Liver (tissue), 9 donors: ENCODE results near the gene UBE2D2. TPM values are rescaled to one million over a fixed set of nuclear protein-coding genes. Genes with fewer than 3 reads are reported as not detected.

Experiments
- DNase-seq: peaks from one replicate; pipeline ENCODE4 v3.0.0-alpha.2; 2017; ENCODE audit warnings: low spot score
- H3K27ac ChIP-seq, 2 donors: one replicate each; pipeline ENCODE4 v1.7.0; 2013; ENCODE audit warnings: inconsistent platforms in 2 of 2, low read length in 2 of 2, control low read depth in 1 of 2, low read depth in 1 of 2, mild to moderate bottlenecking in 1 of 2
- H3K27me3 ChIP-seq, 4 donors: one replicate each; pipeline versions ENCODE4 v1.6.1 to v1.7.0; 2013; ENCODE audit warnings: low read length in 3 of 4, inconsistent platforms in 1 of 4, mild to moderate bottlenecking in 1 of 4, moderate library complexity in 1 of 4; ENCODE audit not compliant: control insufficient read depth in 4 of 4, insufficient read depth in 4 of 4
- H3K36me3 ChIP-seq, 4 donors: one replicate each; pipeline versions ENCODE4 v1.6.1 to v1.7.0; 2013; ENCODE audit warnings: low read length in 3 of 4, mild to moderate bottlenecking in 3 of 4, low read depth in 1 of 4, moderate library complexity in 1 of 4; ENCODE audit not compliant: control insufficient read depth in 4 of 4, insufficient read depth in 3 of 4
- H3K4me1 ChIP-seq, 4 donors: one replicate each; pipeline versions ENCODE4 v1.6.1 to v1.7.0; 2013; ENCODE audit warnings: low read length in 3 of 4, mild to moderate bottlenecking in 3 of 4, moderate library complexity in 1 of 4; ENCODE audit not compliant: control insufficient read depth in 4 of 4, insufficient read depth in 4 of 4
- H3K4me3 ChIP-seq, 3 donors: one replicate each; pipeline versions ENCODE4 v1.6.1 to v1.7.0; 2013; ENCODE audit warnings: low read length in 3 of 3, control low read depth in 1 of 3, low read depth in 1 of 3, mild to moderate bottlenecking in 1 of 3
- H3K9ac ChIP-seq, 2 donors: one replicate each; pipeline ENCODE4 v1.7.0; 2013; ENCODE audit warnings: low read length in 2 of 2, mild to moderate bottlenecking in 2 of 2, moderate library complexity in 2 of 2, control low read depth in 1 of 2, low read depth in 1 of 2
- H3K9me3 ChIP-seq, 4 donors: one replicate each; pipeline versions ENCODE4 v1.6.1 to v1.7.0; 2013; ENCODE audit warnings: low read length in 3 of 4; ENCODE audit not compliant: control insufficient read depth in 4 of 4
- FOXA1 ChIP-seq: IDR thresholded peaks from 2 replicates; pipeline ENCODE4 v1.6.1; 2016; ENCODE audit warnings: antibody characterized with exemption
- FOXA2 ChIP-seq: IDR thresholded peaks from 2 replicates; pipeline ENCODE4 v1.6.1; 2016; ENCODE audit warnings: antibody characterized with exemption
- GABPA ChIP-seq, 2 donors: IDR thresholded peaks in 1 of 2; conservative IDR thresholded peaks in 1 of 2; 2 replicates each; pipeline ENCODE4 v1.6.1; 2016; ENCODE audit warnings: antibody characterized with exemption in 2 of 2, mild to moderate bottlenecking in 1 of 2, moderate library complexity in 1 of 2
- HNF4G ChIP-seq: IDR thresholded peaks from 2 replicates; pipeline ENCODE4 v1.6.1; 2016; ENCODE audit warnings: antibody characterized with exemption
- JUND ChIP-seq, 2 donors: IDR thresholded peaks; 2 replicates each; pipeline ENCODE4 v1.6.1; 2016; ENCODE audit warnings: antibody characterized with exemption in 2 of 2
- NR2F2 ChIP-seq: IDR thresholded peaks from 2 replicates; pipeline ENCODE4 v1.6.1; 2016; ENCODE audit warnings: antibody characterized with exemption
- RAD21 ChIP-seq, 2 donors: IDR thresholded peaks; 2 replicates each; pipeline ENCODE4 v1.6.1; 2016; ENCODE audit warnings: antibody characterized with exemption in 2 of 2, mild to moderate bottlenecking in 2 of 2
- RXRA ChIP-seq, 2 donors: IDR thresholded peaks; 2 replicates each; pipeline ENCODE4 v1.6.1; 2017 to 2018; ENCODE audit warnings: antibody characterized with exemption in 2 of 2, mild to moderate bottlenecking in 1 of 2
- SP1 ChIP-seq: IDR thresholded peaks from 2 replicates; pipeline ENCODE4 v1.6.1; 2018; ENCODE audit warnings: antibody characterized with exemption, mild to moderate bottlenecking
- TAF1 ChIP-seq: conservative IDR thresholded peaks from 2 replicates; pipeline ENCODE4 v1.6.1; 2016; ENCODE audit warnings: antibody characterized with exemption, mild to moderate bottlenecking
- YY1 ChIP-seq: IDR thresholded peaks from 2 replicates; pipeline ENCODE4 v1.6.1; 2016; ENCODE audit warnings: antibody characterized with exemption, mild to moderate bottlenecking
- WGBS: extraction: QIAGEN DNeasy Blood & Tissue Kit; methylation state at CpG from one replicate; pipeline ENCODE4 v1.1.7; 2013; 5-methylcytosine and 5-hydroxymethylcytosine counted together
- polyA plus RNA-seq, 2 donors: library from polyadenylated mRNA; stranded (reverse) in 1 of 2; unstranded in 1 of 2; fragments of 200-250 nt in 1 of 2; fragments of >200 nt in 1 of 2; fragmentation: Nextera tagmentation in 1 of 2; extraction: Ambion mirVana in 1 of 2; gene quantifications; one replicate each; pipeline versions ENCODE4 v1.2.1 to v1.2.3, GENCODE V29; 2013 to 2015
- total RNA-seq, 2 donors: library from RNA; depleted of rRNA; stranded (reverse); fragments of >200 nt; gene quantifications; one replicate each; pipeline ENCODE4 v1.2.3, GENCODE V29; 2014
- TF ChIP-seq, protein P1 (sequence below): fragments of 150-350 bp; IDR thresholded peaks from 2 replicates; pipeline ENCODE4 v1.5.1; 2017; ENCODE audit warnings: improper control_type of control experiment, low read depth, low read length; ENCODE audit not compliant: missing input control
- TF ChIP-seq, protein P2 (sequence below): IDR thresholded peaks from 2 replicates; pipeline ENCODE4 v1.6.1; 2016; ENCODE audit warnings: antibody characterized with exemption, mild to moderate bottlenecking
- TF ChIP-seq, protein P3 (sequence below): IDR thresholded peaks from 2 replicates; pipeline ENCODE4 v1.6.1; 2016; ENCODE audit warnings: antibody characterized with exemption
- donor health status: healthy.
- donor health status: healthy.
- donor health status: healthy.
- donor health status: healthy.
- donor health status: healthy.

UBE2D2 gene
- total and polyA plus RNA-seq, 4 donors = 17.0 to 53.6 (median 41.4) TPM

DNA sequence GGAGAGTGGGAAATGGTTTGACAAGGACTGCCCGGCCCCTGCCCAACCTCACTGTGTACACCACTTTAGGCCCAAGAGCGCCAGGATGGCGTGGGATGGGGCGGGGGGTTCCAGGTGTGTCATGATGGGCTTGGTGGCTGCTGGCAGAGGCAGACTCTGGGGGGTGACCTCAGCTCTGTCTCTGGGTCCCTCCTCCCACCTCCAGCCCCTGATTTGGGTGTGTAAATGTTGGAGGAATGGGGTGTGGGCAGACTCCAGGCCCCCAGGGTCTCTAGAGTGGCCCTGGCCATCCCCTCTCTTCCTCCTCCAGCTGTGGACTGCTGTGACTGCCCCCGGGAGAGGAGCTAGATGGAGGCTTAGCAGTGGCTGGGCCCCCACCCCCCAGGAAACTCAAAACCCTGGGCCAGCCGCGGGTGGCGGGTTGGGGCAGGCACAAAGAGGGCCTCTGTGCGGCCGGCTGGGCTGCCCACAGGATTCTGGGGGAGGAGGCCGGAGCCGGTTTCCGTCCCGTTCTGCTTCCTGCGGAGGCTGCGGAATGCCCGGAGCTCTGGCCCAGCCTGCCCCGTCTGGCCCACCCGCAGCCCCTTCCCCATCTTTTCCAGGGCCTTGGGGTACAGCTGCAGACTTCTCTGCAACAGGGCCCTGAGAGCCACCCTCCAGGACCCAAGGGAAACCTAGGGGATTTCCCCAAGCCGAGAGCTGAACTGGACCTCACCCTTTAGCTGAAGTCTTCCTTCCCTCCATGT lies 110.1 kb downstream of the UBE2D2 start:
- TF ChIP-seq NR2F2 (no peak), GABPA (IDR thresholded peaks at IDR 0.05 in 1 of 2, conservative IDR thresholded peaks at IDR 0.05 in 1 of 2) (no peak), HNF4G (no peak), YY1 (no peak), FOXA2 (no peak), FOXA1 (no peak), JUND (IDR thresholded peaks at IDR 0.05) (no peak), RAD21 (IDR thresholded peaks at IDR 0.05) (no peak), SP1 (no peak), TAF1 (no peak)
- TF ChIP-seq, protein P1, sequence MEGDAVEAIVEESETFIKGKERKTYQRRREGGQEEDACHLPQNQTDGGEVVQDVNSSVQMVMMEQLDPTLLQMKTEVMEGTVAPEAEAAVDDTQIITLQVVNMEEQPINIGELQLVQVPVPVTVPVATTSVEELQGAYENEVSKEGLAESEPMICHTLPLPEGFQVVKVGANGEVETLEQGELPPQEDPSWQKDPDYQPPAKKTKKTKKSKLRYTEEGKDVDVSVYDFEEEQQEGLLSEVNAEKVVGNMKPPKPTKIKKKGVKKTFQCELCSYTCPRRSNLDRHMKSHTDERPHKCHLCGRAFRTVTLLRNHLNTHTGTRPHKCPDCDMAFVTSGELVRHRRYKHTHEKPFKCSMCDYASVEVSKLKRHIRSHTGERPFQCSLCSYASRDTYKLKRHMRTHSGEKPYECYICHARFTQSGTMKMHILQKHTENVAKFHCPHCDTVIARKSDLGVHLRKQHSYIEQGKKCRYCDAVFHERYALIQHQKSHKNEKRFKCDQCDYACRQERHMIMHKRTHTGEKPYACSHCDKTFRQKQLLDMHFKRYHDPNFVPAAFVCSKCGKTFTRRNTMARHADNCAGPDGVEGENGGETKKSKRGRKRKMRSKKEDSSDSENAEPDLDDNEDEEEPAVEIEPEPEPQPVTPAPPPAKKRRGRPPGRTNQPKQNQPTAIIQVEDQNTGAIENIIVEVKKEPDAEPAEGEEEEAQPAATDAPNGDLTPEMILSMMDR = no peak
- TF ChIP-seq, protein P2, sequence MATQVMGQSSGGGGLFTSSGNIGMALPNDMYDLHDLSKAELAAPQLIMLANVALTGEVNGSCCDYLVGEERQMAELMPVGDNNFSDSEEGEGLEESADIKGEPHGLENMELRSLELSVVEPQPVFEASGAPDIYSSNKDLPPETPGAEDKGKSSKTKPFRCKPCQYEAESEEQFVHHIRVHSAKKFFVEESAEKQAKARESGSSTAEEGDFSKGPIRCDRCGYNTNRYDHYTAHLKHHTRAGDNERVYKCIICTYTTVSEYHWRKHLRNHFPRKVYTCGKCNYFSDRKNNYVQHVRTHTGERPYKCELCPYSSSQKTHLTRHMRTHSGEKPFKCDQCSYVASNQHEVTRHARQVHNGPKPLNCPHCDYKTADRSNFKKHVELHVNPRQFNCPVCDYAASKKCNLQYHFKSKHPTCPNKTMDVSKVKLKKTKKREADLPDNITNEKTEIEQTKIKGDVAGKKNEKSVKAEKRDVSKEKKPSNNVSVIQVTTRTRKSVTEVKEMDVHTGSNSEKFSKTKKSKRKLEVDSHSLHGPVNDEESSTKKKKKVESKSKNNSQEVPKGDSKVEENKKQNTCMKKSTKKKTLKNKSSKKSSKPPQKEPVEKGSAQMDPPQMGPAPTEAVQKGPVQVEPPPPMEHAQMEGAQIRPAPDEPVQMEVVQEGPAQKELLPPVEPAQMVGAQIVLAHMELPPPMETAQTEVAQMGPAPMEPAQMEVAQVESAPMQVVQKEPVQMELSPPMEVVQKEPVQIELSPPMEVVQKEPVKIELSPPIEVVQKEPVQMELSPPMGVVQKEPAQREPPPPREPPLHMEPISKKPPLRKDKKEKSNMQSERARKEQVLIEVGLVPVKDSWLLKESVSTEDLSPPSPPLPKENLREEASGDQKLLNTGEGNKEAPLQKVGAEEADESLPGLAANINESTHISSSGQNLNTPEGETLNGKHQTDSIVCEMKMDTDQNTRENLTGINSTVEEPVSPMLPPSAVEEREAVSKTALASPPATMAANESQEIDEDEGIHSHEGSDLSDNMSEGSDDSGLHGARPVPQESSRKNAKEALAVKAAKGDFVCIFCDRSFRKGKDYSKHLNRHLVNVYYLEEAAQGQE = no peak
- TF ChIP-seq, protein P3, sequence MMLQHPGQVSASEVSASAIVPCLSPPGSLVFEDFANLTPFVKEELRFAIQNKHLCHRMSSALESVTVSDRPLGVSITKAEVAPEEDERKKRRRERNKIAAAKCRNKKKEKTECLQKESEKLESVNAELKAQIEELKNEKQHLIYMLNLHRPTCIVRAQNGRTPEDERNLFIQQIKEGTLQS = no peak
- 50% methylated on average over 20 of the region's 20 CpGs for WGBS
- peaks cover 50 to 92% (median 86%) of the 10 kb centered on the region in 4 donors for H3K4me1 ChIP-seq
- no peaks in the 10 kb centered on the region for H3K9me3 ChIP-seq
- H3K4me3 ChIP-seq = no peak overlapping the region
- peak overlapping the region; percentile 13 to 38 for H3K27ac ChIP-seq
- DNase-seq = no peak
- H3K27me3 ChIP-seq = no peaks in the 10 kb centered on the region
- H3K9ac ChIP-seq = no peak overlapping the region
- no peaks in the 10 kb centered on the region for H3K36me3 ChIP-seq

DNA sequence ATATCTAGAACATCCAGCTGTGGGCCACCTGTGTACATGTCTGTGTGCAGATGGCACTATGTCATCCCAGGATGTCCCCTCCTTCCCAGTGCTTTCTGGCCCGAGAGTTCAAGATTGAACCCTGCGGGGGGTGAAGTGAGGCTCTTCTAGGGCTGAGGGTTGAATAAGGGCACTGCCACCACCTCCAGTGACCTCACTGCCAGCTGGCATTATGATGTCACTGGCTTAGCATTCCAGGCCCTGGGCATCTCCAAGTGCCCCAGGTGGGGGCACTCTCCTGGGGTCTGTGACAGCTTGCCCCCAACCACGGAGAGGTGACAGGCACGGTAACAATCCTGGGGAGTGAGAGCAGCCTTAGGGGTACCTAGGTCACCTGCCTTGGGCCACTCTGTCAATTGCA lies 114.1 kb downstream of the UBE2D2 start:
- Histone ChIP-seq H3K4me3 (no peak overlapping the region), H3K4me1 (peaks cover 32 to 75% (median 65%) of the 10 kb centered on the region in 4 donors), H3K9ac (no peak overlapping the region), H3K27ac (peak overlapping the region in 1 of 2 donors; percentile 35), H3K27me3 (no peaks in the 10 kb centered on the region), H3K36me3 (peaks cover 0 to 4% (median 2%) of the 10 kb centered on the region in 4 donors), H3K9me3 (no peaks in the 10 kb centered on the region)
- WGBS = 67% methylated on average over 4 of the region's 4 CpGs
- TF ChIP-seq YY1 (no peak), TAF1 (no peak), JUND (IDR thresholded peaks at IDR 0.05) (no peak), RAD21 (IDR thresholded peaks at IDR 0.05) (no peak), GABPA (IDR thresholded peaks at IDR 0.05 in 1 of 2, conservative IDR thresholded peaks at IDR 0.05 in 1 of 2) (no peak), RXRA (IDR thresholded peaks at IDR 0.05) (peak in 1 of 2 donors; percentile 49)
- TF ChIP-seq, protein P1 = no peak
- TF ChIP-seq, protein P2 = no peak
- no peak for DNase-seq
